ENCODE data around the gene GPC1.

Gene GPC1

DNA sequence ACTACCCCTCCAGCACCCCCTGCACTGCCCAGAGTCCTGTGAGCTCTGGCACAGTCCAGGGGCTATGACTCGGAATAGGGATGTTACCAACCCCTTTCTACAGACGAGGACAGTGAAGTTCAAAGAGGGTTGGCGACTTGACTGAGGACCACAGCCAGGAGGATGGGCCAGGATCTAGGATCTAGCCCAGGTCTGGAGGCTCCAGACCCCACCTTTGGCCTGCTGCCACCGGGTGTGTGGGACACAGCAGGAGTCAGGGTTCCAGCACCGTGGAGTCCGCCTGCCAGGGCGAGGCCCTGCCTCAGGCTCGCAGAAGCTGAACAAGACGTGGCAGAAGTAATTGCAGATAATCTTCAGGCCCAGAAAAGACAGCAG, 37.9 kb upstream of the GPC1 start:
- Histone ChIP-seq H3K36me3 (no peaks in the 10 kb centered on the region), H3K27ac (no peak overlapping the region), H3K27me3 (no peaks in the 10 kb centered on the region), H4K20me1 (no peaks in the 10 kb centered on the region), H3K4me1 (peaks cover 25% of the 10 kb centered on the region), H3K9me3 (no peaks in the 10 kb centered on the region), H3K9ac (no peak overlapping the region), H3K4me3 (no peak overlapping the region), H3K4me2 (no peak overlapping the region)
- TF ChIP-seq Cebpa-rat (IDR thresholded peaks at IDR 0.05), result no peak

GRCh38 chr2:240397924-240398645, 37.4 kb upstream of the GPC1 start:
- H3K27me3 ChIP-seq, result no peaks in the 10 kb centered on the region
- H3K36me3 ChIP-seq, result no peaks in the 10 kb centered on the region
- no peak overlapping the region for H3K4me2 ChIP-seq
- TF ChIP-seq Cebpa-rat (IDR thresholded peaks at IDR 0.05), result no peak
- H3K9me3 ChIP-seq, result no peaks in the 10 kb centered on the region
- no peak overlapping the region for H3K4me3 ChIP-seq
- no peaks in the 10 kb centered on the region for H4K20me1 ChIP-seq
- no peak overlapping the region for H3K27ac ChIP-seq
- no peak overlapping the region for H3K9ac ChIP-seq
- H3K4me1 ChIP-seq, result peaks cover 25% of the 10 kb centered on the region

DNA sequence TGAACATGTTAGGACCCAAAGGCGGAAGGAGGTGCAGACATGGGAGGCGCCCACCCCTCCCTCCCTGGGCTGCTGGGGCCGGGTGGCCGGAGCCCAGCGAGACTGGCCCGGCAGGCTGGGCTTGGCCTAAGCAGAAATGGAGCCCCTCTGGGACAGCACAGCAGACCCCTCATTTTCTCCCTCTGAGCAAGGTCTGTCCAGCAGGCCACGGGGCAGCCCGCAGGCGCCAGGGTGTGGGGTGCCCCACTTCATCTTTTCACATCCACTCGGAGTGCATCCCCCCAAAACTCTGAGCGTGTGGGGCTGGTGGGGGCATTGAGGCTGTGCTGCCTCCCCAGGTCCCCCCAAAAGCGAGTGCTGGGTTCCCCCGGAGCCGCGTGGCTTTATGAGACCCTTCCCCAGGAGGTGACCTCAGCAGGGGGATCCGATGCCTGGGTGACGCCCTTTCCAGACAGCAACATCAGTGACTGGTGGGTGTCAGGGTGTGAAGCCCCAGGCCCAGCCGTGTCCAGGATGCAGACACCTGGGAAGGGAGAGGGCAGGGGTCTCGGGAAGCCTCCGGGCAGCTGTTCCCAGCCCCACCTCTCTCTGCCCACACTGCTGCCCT, 36.7 kb upstream of the GPC1 start:
- no peak overlapping the region for H3K4me2 ChIP-seq
- H3K4me1 ChIP-seq, result peaks cover 30% of the 10 kb centered on the region
- no peaks in the 10 kb centered on the region for H3K9me3 ChIP-seq
- no peaks in the 10 kb centered on the region for H3K36me3 ChIP-seq
- H3K9ac ChIP-seq, result no peak overlapping the region
- TF ChIP-seq Cebpa-rat (IDR thresholded peaks at IDR 0.05), result no peak
- H4K20me1 ChIP-seq, result no peaks in the 10 kb centered on the region
- no peak overlapping the region for H3K4me3 ChIP-seq
- H3K27me3 ChIP-seq, result no peaks in the 10 kb centered on the region
- H3K27ac ChIP-seq, result no peak overlapping the region

DNA sequence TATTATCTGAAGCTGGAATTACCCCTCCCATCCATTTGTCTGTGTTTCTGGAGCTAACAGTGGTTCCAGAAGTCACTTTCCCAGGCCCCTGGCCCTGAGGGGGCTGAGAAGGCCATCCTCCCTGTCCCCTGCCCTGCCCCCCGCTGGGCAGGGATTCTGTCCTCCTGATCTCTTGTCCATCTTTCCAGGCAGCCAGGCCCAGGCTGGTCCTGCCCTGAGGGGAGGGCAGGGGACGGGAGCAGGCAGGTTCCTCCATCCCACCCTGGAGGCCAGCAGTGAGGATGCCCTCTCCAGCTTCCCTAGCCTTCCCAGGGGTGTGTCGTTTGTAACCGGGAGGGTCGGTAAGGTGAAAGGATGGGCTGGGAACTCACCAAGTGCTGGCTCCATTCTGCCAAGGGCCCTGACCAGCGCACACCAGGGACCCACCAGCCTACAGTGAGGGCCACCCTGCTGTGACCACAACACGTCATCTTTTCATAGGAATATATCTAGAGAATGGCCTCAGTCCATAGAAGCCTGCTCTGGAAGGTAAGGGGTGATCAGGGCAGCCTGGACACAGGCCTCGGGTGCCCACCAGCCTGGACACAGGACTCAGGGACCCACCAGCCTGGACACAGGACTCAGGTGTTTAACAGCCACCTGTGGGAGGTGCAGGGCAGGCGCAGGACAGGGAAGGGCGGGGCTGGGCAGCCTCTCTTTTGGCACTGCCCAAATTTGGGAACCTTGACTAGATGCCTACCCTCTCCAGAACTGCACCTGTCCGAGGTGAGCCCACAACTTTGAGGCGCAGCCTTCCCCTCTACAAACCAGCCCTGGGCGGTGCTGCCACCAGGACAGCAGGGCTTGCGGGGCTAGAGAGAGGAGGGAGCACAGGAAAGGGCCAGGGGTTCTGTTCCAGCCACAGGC, 35.8 kb upstream of the GPC1 start:
- Histone ChIP-seq H3K4me1 (peaks cover 31% of the 10 kb centered on the region), H3K36me3 (no peaks in the 10 kb centered on the region), H4K20me1 (no peaks in the 10 kb centered on the region), H3K27ac (no peak overlapping the region), H3K9ac (no peak overlapping the region), H3K9me3 (no peaks in the 10 kb centered on the region), H3K4me2 (no peak overlapping the region; the same call in 1 of the 2 replicates), H3K4me3 (no peak overlapping the region), H3K27me3 (no peaks in the 10 kb centered on the region)
- no peak for TF ChIP-seq Cebpa-rat (IDR thresholded peaks at IDR 0.05)

DNA sequence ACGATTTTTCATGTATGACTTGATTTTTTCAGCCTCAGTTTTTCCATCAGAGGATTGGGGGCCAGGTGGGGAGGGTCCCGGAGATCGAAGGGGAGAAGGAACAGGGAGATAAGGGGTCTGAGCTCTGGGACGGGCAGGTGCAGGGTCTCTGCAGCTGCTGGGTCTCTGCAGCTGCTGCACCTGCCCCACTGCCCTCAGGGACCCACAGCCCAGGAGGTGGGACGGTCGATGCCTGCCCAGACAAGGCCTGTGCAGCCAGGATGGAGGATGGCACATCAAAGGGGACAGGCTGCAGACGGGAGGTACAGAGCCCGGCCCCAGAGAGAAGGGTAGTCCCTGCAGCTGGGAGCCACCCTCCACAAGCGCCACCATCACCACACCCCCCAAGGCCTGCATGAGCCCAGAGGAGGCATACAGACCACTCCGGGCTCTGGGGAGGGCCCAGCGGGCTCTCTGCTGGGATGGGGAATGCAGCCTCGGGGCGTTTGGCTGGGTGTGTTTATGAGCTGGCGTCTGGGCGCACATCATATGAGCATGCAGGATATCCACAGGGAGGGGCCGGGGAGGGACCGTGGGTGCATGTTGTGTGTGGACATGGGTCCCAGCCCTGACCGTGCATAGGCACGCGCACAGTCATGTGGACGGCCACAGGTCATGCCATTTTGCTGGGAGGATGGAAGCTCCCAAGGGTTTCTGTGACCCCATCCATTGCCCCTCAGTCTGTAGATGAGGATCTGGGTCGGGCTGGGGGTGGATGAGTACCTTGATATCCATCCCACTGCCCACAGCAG, 34.9 kb upstream of the GPC1 start:
- no peak for TF ChIP-seq Cebpa-rat (IDR thresholded peaks at IDR 0.05)
- Histone ChIP-seq H4K20me1 (no peaks in the 10 kb centered on the region), H3K9me3 (no peaks in the 10 kb centered on the region), H3K27ac (no peak overlapping the region), H3K27me3 (no peaks in the 10 kb centered on the region), H3K4me3 (no peak overlapping the region), H3K4me2 (no peak overlapping the region; the same call in 1 of the 2 replicates), H3K36me3 (no peaks in the 10 kb centered on the region), H3K4me1 (peaks cover 37% of the 10 kb centered on the region), H3K9ac (no peak overlapping the region)

DNA sequence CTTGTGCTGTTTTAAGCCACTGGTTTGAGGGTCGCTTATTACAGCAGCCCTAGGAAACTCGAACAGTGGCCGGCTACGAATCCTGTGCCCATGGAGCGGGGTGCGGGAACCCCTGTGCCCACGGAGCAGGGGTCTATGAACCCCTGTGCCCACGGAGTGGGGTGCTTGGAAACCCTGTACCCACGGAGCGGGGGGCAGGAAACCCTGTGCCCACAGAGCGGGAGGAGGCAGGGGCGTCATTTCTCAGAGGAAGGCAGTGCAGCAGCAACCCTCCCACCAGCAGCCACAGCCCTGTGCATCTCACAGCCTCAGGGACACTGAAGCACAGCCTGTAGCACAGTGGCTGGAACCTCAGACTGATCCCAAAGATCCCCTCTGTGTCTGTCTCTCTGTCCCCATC, 34.2 kb upstream of the GPC1 start:
- Histone ChIP-seq H3K4me1 (peaks cover 44% of the 10 kb centered on the region), H3K9ac (no peak overlapping the region), H3K9me3 (no peaks in the 10 kb centered on the region), H3K27ac (0 out of 2 replicates have a peak overlapping the region, but pooled peaks have one; percentile 6), H3K36me3 (no peaks in the 10 kb centered on the region), H4K20me1 (no peaks in the 10 kb centered on the region), H3K4me2 (no peak overlapping the region), H3K4me3 (no peak overlapping the region), H3K27me3 (no peaks in the 10 kb centered on the region)
- TF ChIP-seq Cebpa-rat (IDR thresholded peaks at IDR 0.05), result no peak

GRCh38 chr2:240401781-240402551, 33.5 kb upstream of the GPC1 start:
- Histone ChIP-seq H3K36me3 (no peaks in the 10 kb centered on the region), H3K27ac (no peak overlapping the region), H4K20me1 (no peaks in the 10 kb centered on the region), H3K4me1 (peaks cover 45% of the 10 kb centered on the region), H3K4me2 (no peak overlapping the region), H3K4me3 (no peak overlapping the region), H3K27me3 (no peaks in the 10 kb centered on the region), H3K9me3 (no peaks in the 10 kb centered on the region), H3K9ac (no peak overlapping the region)
- TF ChIP-seq Cebpa-rat (IDR thresholded peaks at IDR 0.05), result no peak

GRCh38 chr2:240402566-240403272, 32.7 kb upstream of the GPC1 start:
- H3K4me1 ChIP-seq, result peaks cover 45% of the 10 kb centered on the region
- no peak for TF ChIP-seq Cebpa-rat (IDR thresholded peaks at IDR 0.05)
- H3K27ac ChIP-seq, result no peak overlapping the region
- H3K4me2 ChIP-seq, result peak overlapping the region; percentile 50
- no peaks in the 10 kb centered on the region for H3K9me3 ChIP-seq
- no peaks in the 10 kb centered on the region for H3K36me3 ChIP-seq
- H3K4me3 ChIP-seq, result no peak overlapping the region
- H4K20me1 ChIP-seq, result no peaks in the 10 kb centered on the region
- H3K9ac ChIP-seq, result no peak overlapping the region
- H3K27me3 ChIP-seq, result no peaks in the 10 kb centered on the region

All from BLaER1 (cell line).